GM12878 (cell line): ENCODE results near the gene ADCYAP1. TPM values are rescaled to one million over a fixed set of nuclear protein-coding genes. Genes with fewer than 3 reads are reported as not detected.

Source experiments
- ATAC-seq: fragments of 200-7000 bp; cut with Tn5 transposase; 3 replicates; pipeline ENCODE4 v1.9.1; 2020; ENCODE audit warnings: mild to moderate bottlenecking, moderate library complexity
- BruUV-seq: library from RNA; stranded (reverse); fragments of 400-500 nt; replicated peaks from 2 replicates; lab custom pipeline; 2021; lab: Mats Ljungman, UMichigan
- CTCF ChIA-PET: fragments of 300-600 bp; sonication (Branson Sonifier 250); formaldehyde crosslinking; extraction: SDS; loops from one replicate; lab custom pipeline; 2021; ENCODE audit warnings: inconsistent platforms; lab: Yijun Ruan, JAX
- POLR2A ChIA-PET: fragments of 350-600 bp; formaldehyde crosslinking; extraction: SDS; loops from one replicate; lab custom pipeline; 2021; ENCODE audit warnings: inconsistent platforms; lab: Charles Lee
- RAD21 ChIA-PET: fragments of 300-600 bp; sonication (Branson Sonifier 250); formaldehyde crosslinking; loops from one replicate; lab custom pipeline; 2023; ENCODE audit warnings: antibody characterized with exemption; ENCODE audit not compliant: unreplicated experiment; lab: Charles Lee
- SMC1A ChIA-PET: fragments of 300-600 bp; sonication (Branson Sonifier 250); formaldehyde crosslinking; loops from one replicate; lab custom pipeline; 2023; ENCODE audit not compliant: unreplicated experiment, uncharacterized antibody; lab: Charles Lee
- DNase-seq: peaks from one replicate; pipeline ENCODE4 v3.0.0-alpha.2; 2011; ENCODE audit warnings: low read depth, low spot score
- FAIRE-seq: peaks from 3 replicates; lab custom pipeline; 2011; peaks lifted over from hg19 to GRCh38; lab: Jason Lieb, UNC
- H2AFZ ChIP-seq: 2 replicates; pipeline ENCODE4 v1.6.0; 2011; ENCODE audit warnings: low read depth, low read length, control low read depth; ENCODE audit not compliant: control insufficient read depth
- H3K27ac ChIP-seq: 2 replicates; pipeline ENCODE4 v1.5.1; 2011; ENCODE audit warnings: control low read depth; ENCODE audit not compliant: control insufficient read depth, insufficient read depth
- H3K27me3 ChIP-seq, 2 experiments: replicated peaks in 1 of 2; 2 replicates each; pipeline versions ENCODE4 v1.6.0 to v1.6.1; 2011; ENCODE audit warnings: low read length in 1 of 2; ENCODE audit not compliant: control insufficient read depth in 2 of 2, insufficient read depth in 2 of 2
- H3K36me3 ChIP-seq, 2 experiments: 2 replicates each; pipeline ENCODE4 v1.5.1; 2011; ENCODE audit warnings: low read length in 1 of 2; ENCODE audit not compliant: control insufficient read depth in 2 of 2, insufficient read depth in 2 of 2
- H3K4me1 ChIP-seq: 2 replicates; pipeline ENCODE4 v1.6.1; 2011; ENCODE audit warnings: mild to moderate bottlenecking, low read length, moderate library complexity, mixed read lengths; ENCODE audit not compliant: control insufficient read depth, insufficient read depth
- H3K4me2 ChIP-seq: 2 replicates; pipeline ENCODE4 v1.6.0; 2011; ENCODE audit warnings: control low read depth; ENCODE audit not compliant: control insufficient read depth, insufficient read depth
- H3K4me3 ChIP-seq: fragments of 200-600 bp; sonication (generic); 2 replicates; pipeline ENCODE4 v1.5.1; 2016
- H3K79me2 ChIP-seq: 2 replicates; pipeline ENCODE4 v1.6.0; 2011; ENCODE audit warnings: low read length; ENCODE audit not compliant: control insufficient read depth, insufficient read depth
- H3K9ac ChIP-seq: 2 replicates; pipeline ENCODE4 v1.8.0; 2011; ENCODE audit warnings: low read length, control low read depth, mixed read lengths; ENCODE audit not compliant: control insufficient read depth, insufficient read depth
- H3K9me3 ChIP-seq: replicated peaks from 3 replicates; pipeline ENCODE4 v1.5.1; 2011; ENCODE audit warnings: mild to moderate bottlenecking, low read length; ENCODE audit not compliant: control insufficient read depth, insufficient read depth
- H4K20me1 ChIP-seq: 2 replicates; pipeline ENCODE4 v1.6.0; 2011; ENCODE audit not compliant: control insufficient read depth, insufficient read depth
- ATF2 ChIP-seq: IDR thresholded peaks from 2 replicates; pipeline ENCODE4 v1.6.1; 2012; ENCODE audit warnings: low read length, inconsistent platforms
- BCL11A ChIP-seq: IDR thresholded peaks from 2 replicates; pipeline ENCODE4 v1.6.1; 2011; ENCODE audit warnings: low read depth, low read length
- BMI1 ChIP-seq: fragments of 450-650 bp; IDR thresholded peaks from 2 replicates; pipeline ENCODE4 v1.6.1; 2016; ENCODE audit warnings: mild to moderate bottlenecking, moderate library complexity, borderline replicate concordance
- CBX3 ChIP-seq: fragments of 200-600 bp; sonication (generic); IDR thresholded peaks from 2 replicates; pipeline ENCODE4 v1.6.1; 2016; ENCODE audit warnings: low read depth, borderline replicate concordance
- EGR1 ChIP-seq, 2 experiments: IDR thresholded peaks; 1 replicate in 1 of 2; 2 replicates in 1 of 2; pipeline ENCODE4 v1.6.1; 2011 to 2012; ENCODE audit warnings: low read depth in 2 of 2, low read length in 2 of 2, borderline replicate concordance in 1 of 2, mild to moderate bottlenecking in 1 of 2, moderate library complexity in 1 of 2
- IKZF1 ChIP-seq: fragments of 450-650 bp; conservative IDR thresholded peaks from 2 replicates; pipeline ENCODE4 v1.6.1; 2017; ENCODE audit warnings: antibody characterized with exemption, mild to moderate bottlenecking
- IKZF2 ChIP-seq, 2 experiments: fragments of 450-650 bp; IDR thresholded peaks; 2 replicates each; pipeline ENCODE4 v1.6.1; 2017; ENCODE audit warnings: mild to moderate bottlenecking in 2 of 2, moderate library complexity in 2 of 2
- IRF4 ChIP-seq: IDR thresholded peaks from 2 replicates; pipeline ENCODE4 v1.6.1; 2011; ENCODE audit warnings: low read depth, low read length
- MYC ChIP-seq: IDR thresholded peaks from 2 replicates; pipeline ENCODE4 v1.6.1; 2011; ENCODE audit warnings: mild to moderate bottlenecking, low read length, moderate library complexity, inconsistent platforms; ENCODE audit not compliant: insufficient read depth, insufficient replicate concordance, insufficient read length, severe bottlenecking
- NBN ChIP-seq: fragments of 450-650 bp; IDR thresholded peaks from 2 replicates; pipeline ENCODE4 v1.6.1; 2016
- PAX8 ChIP-seq: fragments of 450-650 bp; IDR thresholded peaks from 2 replicates; pipeline ENCODE4 v1.6.1; 2017; ENCODE audit warnings: mild to moderate bottlenecking, moderate library complexity
- PBX3 ChIP-seq: IDR thresholded peaks from 2 replicates; pipeline ENCODE4 v1.6.1; 2011; ENCODE audit warnings: mild to moderate bottlenecking, low read depth, low read length, moderate library complexity; ENCODE audit not compliant: insufficient replicate concordance
- PML ChIP-seq: IDR thresholded peaks from 2 replicates; pipeline ENCODE4 v1.6.1; 2012; ENCODE audit warnings: low read length, inconsistent platforms
- RUNX3 ChIP-seq: IDR thresholded peaks from 2 replicates; pipeline ENCODE4 v1.6.1; 2012; ENCODE audit warnings: low read length, inconsistent platforms
- SKIL ChIP-seq: fragments of 450-650 bp; IDR thresholded peaks from 2 replicates; pipeline ENCODE4 v1.6.1; 2017; ENCODE audit warnings: mild to moderate bottlenecking, low read depth, inconsistent platforms; ENCODE audit not compliant: poor library complexity, severe bottlenecking
- SMAD5 ChIP-seq: IDR thresholded peaks from 2 replicates; pipeline ENCODE4 v1.6.1; 2016; ENCODE audit warnings: antibody characterized with exemption, low read depth
- TCF3 ChIP-seq: IDR thresholded peaks from 2 replicates; pipeline ENCODE4 v1.6.1; 2012; ENCODE audit warnings: low read depth, mild to moderate bottlenecking, low read length, borderline replicate concordance; ENCODE audit not compliant: insufficient read depth
- ZBTB4 ChIP-seq: fragments of 450-650 bp; formaldehyde crosslinking; IDR thresholded peaks from 2 replicates; pipeline ENCODE4 v1.4.0; 2022; ENCODE audit warnings: mild to moderate bottlenecking, moderate library complexity
- ZNF274 ChIP-seq: IDR thresholded peaks from one replicate; pipeline ENCODE4 v1.8.0; 2011; ENCODE audit not compliant: insufficient read length, insufficient read depth
- in situ Hi-C: fragments of 300-500 bp; cut with MboI; formaldehyde crosslinking; loops from 9 replicates; pipeline ENCODE4 v1.14.3; 2018; ENCODE audit warnings: mixed read lengths
- intact Hi-C: fragments of 100-400 bp; cut with micrococcal nuclease; formaldehyde crosslinking; loops from one replicate; pipeline ENCODE4 v1.14.2; 2022; ENCODE audit not compliant: unreplicated experiment
- polyA plus RNA-seq, 11 experiments: library from polyadenylated mRNA; depleted of rRNA in 4 of 11; unstranded in 6 of 11; stranded (reverse) in 5 of 11; fragments of >200 nt; fragmentation: Nextera tagmentation in 4 of 11; fragmentation: Illumina TruSeq in 1 of 11; extraction: Ambion mirVana in 4 of 11; extraction: Trizol in 1 of 11; gene quantifications; 1 replicate in 1 of 11; 2 replicates in 10 of 11; pipeline versions ENCODE4 v1.2.1 to v1.2.3, GENCODE V29; 2011 to 2016; ENCODE audit warnings: inconsistent platforms in 2 of 11, missing spikeins in 2 of 11, low read depth in 1 of 11
- total RNA-seq, 4 experiments: library from RNA; depleted of rRNA in 3 of 4; stranded (reverse); fragments of >200 nt in 3 of 4; fragmentation: Illumina TruSeq in 1 of 4; extraction: Trizol in 1 of 4; gene quantifications; 2 replicates each; pipeline versions ENCODE4 v1.2.1 to v1.2.3, GENCODE V29; 2013 to 2021

The ADCYAP1 gene
- total and polyA plus RNA-seq, 10 of the 15 experiments (the other 5 are each of a cell fraction or from before 2014, with no cell fraction given): 0.02 TPM; not detected in 9

GRCh38 chr18:875912-876311 lies 28.8 kb upstream of the ADCYAP1 start:
- no peak overlapping the region for H3K9ac ChIP-seq
- ChIA-PET POLR2A (no interaction called here), SMC1A (interaction anchor here (0.8 kb wide), 1 partner anchor 12 kb away, joined by 3 read pairs; no protein-coding TSS in a partner anchor), CTCF (no interaction called here), RAD21 (no interaction called here)
- H3K36me3 ChIP-seq: no peaks in the 10 kb centered on the region
- intact Hi-C loops (no loop called here), in situ Hi-C loops (no loop called here)
- no peak for FAIRE-seq
- ATAC-seq: no peak
- no peak overlapping the region for H2AFZ ChIP-seq
- no peaks in the 10 kb centered on the region for H3K79me2 ChIP-seq
- H4K20me1 ChIP-seq: no peaks in the 10 kb centered on the region
- DNase-seq: no peak
- no peak overlapping the region for H3K27ac ChIP-seq
- H3K4me2 ChIP-seq: no peak overlapping the region
- H3K27me3 ChIP-seq: no peaks in the 10 kb centered on the region; a peak in 1 of 4 replicates
- BruUV-seq: no TSS peak
- no peaks in the 10 kb centered on the region for H3K4me1 ChIP-seq
- no peaks in the 10 kb centered on the region for H3K9me3 ChIP-seq
- no peak overlapping the region for H3K4me3 ChIP-seq
- TF ChIP-seq MYC (no peak), RUNX3 (no peak), NBN (no peak), PAX8 (no peak), ZBTB4 (no peak), PML (no peak), EGR1 (IDR thresholded peaks at IDR 0.05; ENCODE audit: borderline replicate concordance in 1 of 2, low read depth in 2 of 2, low read length in 2 of 2) (no peak), TCF3 (no peak), PBX3 (no peak), SMAD5 (no peak), IKZF1 (no peak), ZNF274 (no peak), ATF2 (no peak), BCL11A (no peak), IKZF2 (IDR thresholded peaks at IDR 0.05) (no peak), BMI1 (no peak), SKIL (no peak), CBX3 (no peak), IRF4 (no peak)
